WTC11 (cell line): ENCODE measurements around the gene DNAJB2. TPM values are rescaled to one million over a fixed set of nuclear protein-coding genes. Genes with fewer than 3 reads are reported as not detected.

Experiments
- ATAC-seq: fragments of 200-7000 bp; cut with Tn5 transposase; 2 replicates; pipeline ENCODE4 v1.10.0; 2021; ENCODE audit warnings: mild to moderate bottlenecking, moderate library complexity
- CTCF ChIA-PET: fragments of 300-600 bp; sonication (Branson Sonifier 250); formaldehyde crosslinking; loops from one replicate; lab custom pipeline; 2021; ENCODE audit warnings: antibody characterized with exemption; lab: Charles Lee
- POLR2A ChIA-PET: fragments of 350-600 bp; sonication (Branson Sonifier 250); formaldehyde crosslinking; loops from one replicate; lab custom pipeline; 2021; ENCODE audit warnings: antibody characterized with exemption; lab: Charles Lee
- DNase-seq: peaks from one replicate; pipeline ENCODE4 v3.0.0; 2021; ENCODE audit warnings: low spot score
- H3K27ac Mint-ChIP-seq: 2 replicates; pipeline ENCODE4 v1.8.0; 2021; ENCODE audit warnings: mixed read lengths
- H3K27me3 Mint-ChIP-seq: 2 replicates; pipeline ENCODE4 v1.8.0; 2021; ENCODE audit warnings: low read depth, mild to moderate bottlenecking, moderate library complexity, mixed read lengths
- H3K36me3 Mint-ChIP-seq: 2 replicates; pipeline ENCODE4 v1.8.0; 2021; ENCODE audit warnings: mixed read lengths
- H3K4me1 Mint-ChIP-seq: 2 replicates; pipeline ENCODE4 v1.8.0; 2022; ENCODE audit warnings: mixed read lengths
- H3K4me3 Mint-ChIP-seq: 2 replicates; pipeline ENCODE4 v1.8.0; 2021; ENCODE audit warnings: mild to moderate bottlenecking, moderate library complexity, mixed read lengths
- H3K9me3 Mint-ChIP-seq: 2 replicates; pipeline ENCODE4 v1.8.0; 2021; ENCODE audit warnings: mixed read lengths
- ATF1 ChIP-seq: sonication (generic); formaldehyde crosslinking; IDR thresholded peaks from 2 replicates; pipeline ENCODE4 v1.8.1; 2023; ENCODE audit warnings: mild to moderate bottlenecking, moderate library complexity, missing genetic modification reagents
- CREM ChIP-seq: sonication (generic); formaldehyde crosslinking; IDR thresholded peaks from 2 replicates; pipeline ENCODE4 v1.8.1; 2022; ENCODE audit warnings: mild to moderate bottlenecking, missing genetic modification reagents, moderate library complexity
- EMX1 ChIP-seq: fragments of 250-450 bp; sonication (Bioruptor Pico); IDR thresholded peaks from 2 replicates; pipeline ENCODE4 v1.8.0; 2021; ENCODE audit warnings: mild to moderate bottlenecking
- FOXJ3 ChIP-seq: sonication (generic); formaldehyde crosslinking; IDR thresholded peaks from 2 replicates; pipeline ENCODE4 v1.9.0; 2021; ENCODE audit warnings: missing genetic modification reagents, mild to moderate bottlenecking, borderline replicate concordance
- FOXK1 ChIP-seq: sonication (generic); formaldehyde crosslinking; IDR thresholded peaks from 2 replicates; pipeline ENCODE4 v1.8.0; 2022; ENCODE audit warnings: mild to moderate bottlenecking, moderate library complexity, missing genetic modification reagents
- FOXP1 ChIP-seq: sonication (generic); formaldehyde crosslinking; IDR thresholded peaks from 2 replicates; pipeline ENCODE4 v1.8.0; 2022; ENCODE audit warnings: missing genetic modification reagents, mild to moderate bottlenecking, moderate library complexity, borderline replicate concordance
- IRF1 ChIP-seq: sonication (generic); formaldehyde crosslinking; IDR thresholded peaks from 2 replicates; pipeline ENCODE4 v1.8.0; 2023; ENCODE audit warnings: missing genetic modification reagents
- JUN ChIP-seq: sonication (generic); formaldehyde crosslinking; IDR thresholded peaks from 2 replicates; pipeline ENCODE4 v1.8.0; 2023; ENCODE audit warnings: mild to moderate bottlenecking, missing genetic modification reagents
- KAT7 ChIP-seq: sonication (generic); formaldehyde crosslinking; IDR thresholded peaks from 2 replicates; pipeline ENCODE4 v1.8.1; 2023; ENCODE audit warnings: missing genetic modification reagents, mild to moderate bottlenecking, borderline replicate concordance
- MXD4 ChIP-seq: fragments of 250-450 bp; sonication (Bioruptor Pico); IDR thresholded peaks from 2 replicates; pipeline ENCODE4 v1.8.0; 2021; ENCODE audit warnings: mild to moderate bottlenecking, moderate library complexity, borderline replicate concordance
- MYBL2 ChIP-seq: sonication (generic); formaldehyde crosslinking; IDR thresholded peaks from 2 replicates; pipeline ENCODE4 v1.8.1; 2023; ENCODE audit warnings: mild to moderate bottlenecking, moderate library complexity, missing genetic modification reagents
- NFE2L1 ChIP-seq: sonication (generic); formaldehyde crosslinking; IDR thresholded peaks from 2 replicates; pipeline ENCODE4 v1.8.1; 2023; ENCODE audit warnings: missing genetic modification reagents
- NFYB ChIP-seq: sonication (generic); formaldehyde crosslinking; conservative IDR thresholded peaks from 2 replicates; pipeline ENCODE4 v1.8.0; 2022; ENCODE audit warnings: low read depth, missing genetic modification reagents
- OVOL2 ChIP-seq: fragments of 250-450 bp; sonication (Bioruptor Pico); IDR thresholded peaks from 2 replicates; pipeline ENCODE4 v1.9.0; 2021; ENCODE audit warnings: mild to moderate bottlenecking, borderline replicate concordance
- PRRX2 ChIP-seq: fragments of 250-450 bp; sonication (Bioruptor Pico); IDR thresholded peaks from 2 replicates; pipeline ENCODE4 v1.8.0; 2021; ENCODE audit warnings: mild to moderate bottlenecking
- RORB ChIP-seq: fragments of 250-450 bp; sonication (Bioruptor Pico); IDR thresholded peaks from 2 replicates; pipeline ENCODE4 v1.9.0; 2021; ENCODE audit warnings: mild to moderate bottlenecking
- SMAD3 ChIP-seq: sonication (generic); formaldehyde crosslinking; IDR thresholded peaks from 2 replicates; pipeline ENCODE4 v1.8.0; 2022; ENCODE audit warnings: missing genetic modification reagents, mild to moderate bottlenecking, borderline replicate concordance
- TP53 ChIP-seq: sonication (generic); formaldehyde crosslinking; IDR thresholded peaks from 2 replicates; pipeline ENCODE4 v1.8.1; 2023; ENCODE audit warnings: mild to moderate bottlenecking, missing genetic modification reagents
- ZNF138 ChIP-seq: sonication (generic); formaldehyde crosslinking; conservative IDR thresholded peaks from 2 replicates; pipeline ENCODE4 v1.8.1; 2022; ENCODE audit warnings: mild to moderate bottlenecking, moderate library complexity, missing genetic modification reagents
- total RNA-seq: library from RNA; stranded (reverse); gene quantifications from 3 replicates; pipeline ENCODE4 v1.2.3, GENCODE V29; 2021
- TF ChIP-seq, protein P1 (sequence below): sonication (generic); formaldehyde crosslinking; IDR thresholded peaks from 2 replicates; pipeline ENCODE4 v1.8.0; 2023; ENCODE audit warnings: missing genetic modification reagents, mild to moderate bottlenecking, borderline replicate concordance
- TF ChIP-seq, protein P2 (sequence below): sonication (generic); formaldehyde crosslinking; IDR thresholded peaks from 2 replicates; pipeline ENCODE4 v1.8.1; 2022; ENCODE audit warnings: mild to moderate bottlenecking, missing genetic modification reagents, moderate library complexity, borderline replicate concordance
- TF ChIP-seq, protein P3 (sequence below): sonication (generic); formaldehyde crosslinking; IDR thresholded peaks from 2 replicates; pipeline ENCODE4 v1.8.1; 2023; ENCODE audit warnings: mild to moderate bottlenecking, missing genetic modification reagents, moderate library complexity
- TF ChIP-seq, protein P4 (sequence below): sonication (generic); formaldehyde crosslinking; IDR thresholded peaks from 2 replicates; pipeline ENCODE4 v1.8.0; 2022; ENCODE audit warnings: mild to moderate bottlenecking, missing genetic modification reagents
- TF ChIP-seq, protein P5 (sequence below): fragments of 250-450 bp; sonication (Bioruptor Pico); conservative IDR thresholded peaks from 2 replicates; pipeline ENCODE4 v1.9.0; 2021; ENCODE audit warnings: mild to moderate bottlenecking
- TF ChIP-seq, protein P6 (sequence below): fragments of 250-450 bp; sonication (Bioruptor Pico); IDR thresholded peaks from 2 replicates; pipeline ENCODE4 v1.9.0; 2021; ENCODE audit warnings: mild to moderate bottlenecking

Gene DNAJB2
- total RNA-seq, 1 experiment from 2014 or later = 36.1 TPM

DNA sequence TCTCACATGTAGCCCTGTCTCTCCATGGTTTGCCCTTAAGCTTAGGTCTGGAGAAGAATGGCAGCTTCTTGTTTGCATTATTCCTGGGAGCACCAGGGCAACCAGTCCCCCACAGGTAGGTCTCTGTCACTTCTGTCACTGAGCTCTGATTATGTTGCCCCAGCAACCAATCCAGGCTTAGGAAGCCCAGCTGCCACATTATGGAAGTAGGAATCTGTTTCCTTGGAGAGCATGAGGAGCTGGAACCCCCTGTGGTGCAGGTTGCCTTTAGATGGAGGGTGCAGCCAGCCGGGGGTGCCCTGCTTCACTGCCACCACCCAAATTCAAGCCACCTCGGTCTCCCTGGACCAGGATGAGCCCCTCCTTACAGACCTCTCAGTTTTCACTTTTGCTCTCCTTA lies 48.6 kb downstream of the DNAJB2 start (continued):
- TF ChIP-seq, protein P1, sequence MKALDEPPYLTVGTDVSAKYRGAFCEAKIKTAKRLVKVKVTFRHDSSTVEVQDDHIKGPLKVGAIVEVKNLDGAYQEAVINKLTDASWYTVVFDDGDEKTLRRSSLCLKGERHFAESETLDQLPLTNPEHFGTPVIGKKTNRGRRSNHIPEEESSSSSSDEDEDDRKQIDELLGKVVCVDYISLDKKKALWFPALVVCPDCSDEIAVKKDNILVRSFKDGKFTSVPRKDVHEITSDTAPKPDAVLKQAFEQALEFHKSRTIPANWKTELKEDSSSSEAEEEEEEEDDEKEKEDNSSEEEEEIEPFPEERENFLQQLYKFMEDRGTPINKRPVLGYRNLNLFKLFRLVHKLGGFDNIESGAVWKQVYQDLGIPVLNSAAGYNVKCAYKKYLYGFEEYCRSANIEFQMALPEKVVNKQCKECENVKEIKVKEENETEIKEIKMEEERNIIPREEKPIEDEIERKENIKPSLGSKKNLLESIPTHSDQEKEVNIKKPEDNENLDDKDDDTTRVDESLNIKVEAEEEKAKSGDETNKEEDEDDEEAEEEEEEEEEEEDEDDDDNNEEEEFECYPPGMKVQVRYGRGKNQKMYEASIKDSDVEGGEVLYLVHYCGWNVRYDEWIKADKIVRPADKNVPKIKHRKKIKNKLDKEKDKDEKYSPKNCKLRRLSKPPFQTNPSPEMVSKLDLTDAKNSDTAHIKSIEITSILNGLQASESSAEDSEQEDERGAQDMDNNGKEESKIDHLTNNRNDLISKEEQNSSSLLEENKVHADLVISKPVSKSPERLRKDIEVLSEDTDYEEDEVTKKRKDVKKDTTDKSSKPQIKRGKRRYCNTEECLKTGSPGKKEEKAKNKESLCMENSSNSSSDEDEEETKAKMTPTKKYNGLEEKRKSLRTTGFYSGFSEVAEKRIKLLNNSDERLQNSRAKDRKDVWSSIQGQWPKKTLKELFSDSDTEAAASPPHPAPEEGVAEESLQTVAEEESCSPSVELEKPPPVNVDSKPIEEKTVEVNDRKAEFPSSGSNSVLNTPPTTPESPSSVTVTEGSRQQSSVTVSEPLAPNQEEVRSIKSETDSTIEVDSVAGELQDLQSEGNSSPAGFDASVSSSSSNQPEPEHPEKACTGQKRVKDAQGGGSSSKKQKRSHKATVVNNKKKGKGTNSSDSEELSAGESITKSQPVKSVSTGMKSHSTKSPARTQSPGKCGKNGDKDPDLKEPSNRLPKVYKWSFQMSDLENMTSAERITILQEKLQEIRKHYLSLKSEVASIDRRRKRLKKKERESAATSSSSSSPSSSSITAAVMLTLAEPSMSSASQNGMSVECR = no peak
- TF ChIP-seq, protein P2, sequence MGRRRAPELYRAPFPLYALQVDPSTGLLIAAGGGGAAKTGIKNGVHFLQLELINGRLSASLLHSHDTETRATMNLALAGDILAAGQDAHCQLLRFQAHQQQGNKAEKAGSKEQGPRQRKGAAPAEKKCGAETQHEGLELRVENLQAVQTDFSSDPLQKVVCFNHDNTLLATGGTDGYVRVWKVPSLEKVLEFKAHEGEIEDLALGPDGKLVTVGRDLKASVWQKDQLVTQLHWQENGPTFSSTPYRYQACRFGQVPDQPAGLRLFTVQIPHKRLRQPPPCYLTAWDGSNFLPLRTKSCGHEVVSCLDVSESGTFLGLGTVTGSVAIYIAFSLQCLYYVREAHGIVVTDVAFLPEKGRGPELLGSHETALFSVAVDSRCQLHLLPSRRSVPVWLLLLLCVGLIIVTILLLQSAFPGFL = no peak
- TF ChIP-seq CREM (CRISPR knock-in tag) (no peak), JUN (no peak), PRRX2 (no peak), MXD4 (CRISPR knock-in tag) (no peak), OVOL2 (CRISPR knock-in tag) (no peak)
- TF ChIP-seq, protein P3, sequence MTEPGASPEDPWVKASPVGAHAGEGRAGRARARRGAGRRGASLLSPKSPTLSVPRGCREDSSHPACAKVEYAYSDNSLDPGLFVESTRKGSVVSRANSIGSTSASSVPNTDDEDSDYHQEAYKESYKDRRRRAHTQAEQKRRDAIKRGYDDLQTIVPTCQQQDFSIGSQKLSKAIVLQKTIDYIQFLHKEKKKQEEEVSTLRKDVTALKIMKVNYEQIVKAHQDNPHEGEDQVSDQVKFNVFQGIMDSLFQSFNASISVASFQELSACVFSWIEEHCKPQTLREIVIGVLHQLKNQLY = no peak

GRCh38 chr2:219331560-219332213 lies 52.5 kb downstream of the DNAJB2 start:
- ChIA-PET CTCF (interaction anchor here (0.6 to 2.8 kb wide), 3 partner anchors 33 to 198 kb away, joined by 3 to 12 read pairs (median 5); no protein-coding TSS in a partner anchor), POLR2A (interaction anchor here (0.5 kb wide), 1 partner anchor 14 kb away, joined by 4 read pairs; no protein-coding TSS in a partner anchor)
- peak; percentile 78 for ATAC-seq
- H3K27me3 Mint-ChIP-seq = peaks cover 94% of the 10 kb centered on the region
- H3K4me3 Mint-ChIP-seq = peak overlapping the region; percentile 54
- peaks cover 11% of the 10 kb centered on the region for H3K4me1 Mint-ChIP-seq
- H3K36me3 Mint-ChIP-seq = no peaks in the 10 kb centered on the region
- H3K9me3 Mint-ChIP-seq = peaks cover 6% of the 10 kb centered on the region; the same call in 1 of the 2 replicates
- H3K27ac Mint-ChIP-seq = no peak overlapping the region
- peak; percentile 69 for DNase-seq
- TF ChIP-seq TP53 (CRISPR knock-in tag) (0 out of 2 replicates have a peak, but pooled peaks have one; percentile 88), ZNF138 (CRISPR knock-in tag) (no peak), OVOL2 (CRISPR knock-in tag) (no peak), FOXK1 (CRISPR knock-in tag) (peak; percentile 88), SMAD3 (CRISPR knock-in tag) (peak; percentile 94), NFE2L1 (peak; percentile 90), FOXJ3 (CRISPR knock-in tag) (no peak), FOXP1 (peak; percentile 95), RORB (CRISPR knock-in tag) (no peak), IRF1 (no peak), MYBL2 (CRISPR knock-in tag) (no peak), ATF1 (CRISPR knock-in tag) (peak; percentile 90), EMX1 (CRISPR knock-in tag) (no peak), NFYB (CRISPR knock-in tag) (0 out of 2 replicates have a peak, but pooled peaks have one; percentile 27), KAT7 (CRISPR knock-in tag) (peak; percentile 90; the same call in 1 of the 2 replicates)
- TF ChIP-seq, protein P4, sequence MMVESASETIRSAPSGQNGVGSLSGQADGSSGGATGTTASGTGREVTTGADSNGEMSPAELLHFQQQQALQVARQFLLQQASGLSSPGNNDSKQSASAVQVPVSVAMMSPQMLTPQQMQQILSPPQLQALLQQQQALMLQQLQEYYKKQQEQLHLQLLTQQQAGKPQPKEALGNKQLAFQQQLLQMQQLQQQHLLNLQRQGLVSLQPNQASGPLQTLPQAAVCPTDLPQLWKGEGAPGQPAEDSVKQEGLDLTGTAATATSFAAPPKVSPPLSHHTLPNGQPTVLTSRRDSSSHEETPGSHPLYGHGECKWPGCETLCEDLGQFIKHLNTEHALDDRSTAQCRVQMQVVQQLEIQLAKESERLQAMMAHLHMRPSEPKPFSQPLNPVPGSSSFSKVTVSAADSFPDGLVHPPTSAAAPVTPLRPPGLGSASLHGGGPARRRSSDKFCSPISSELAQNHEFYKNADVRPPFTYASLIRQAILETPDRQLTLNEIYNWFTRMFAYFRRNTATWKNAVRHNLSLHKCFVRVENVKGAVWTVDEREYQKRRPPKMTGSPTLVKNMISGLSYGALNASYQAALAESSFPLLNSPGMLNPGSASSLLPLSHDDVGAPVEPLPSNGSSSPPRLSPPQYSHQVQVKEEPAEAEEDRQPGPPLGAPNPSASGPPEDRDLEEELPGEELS (CRISPR knock-in tag) = peak; percentile 96
- TF ChIP-seq, protein P5, sequence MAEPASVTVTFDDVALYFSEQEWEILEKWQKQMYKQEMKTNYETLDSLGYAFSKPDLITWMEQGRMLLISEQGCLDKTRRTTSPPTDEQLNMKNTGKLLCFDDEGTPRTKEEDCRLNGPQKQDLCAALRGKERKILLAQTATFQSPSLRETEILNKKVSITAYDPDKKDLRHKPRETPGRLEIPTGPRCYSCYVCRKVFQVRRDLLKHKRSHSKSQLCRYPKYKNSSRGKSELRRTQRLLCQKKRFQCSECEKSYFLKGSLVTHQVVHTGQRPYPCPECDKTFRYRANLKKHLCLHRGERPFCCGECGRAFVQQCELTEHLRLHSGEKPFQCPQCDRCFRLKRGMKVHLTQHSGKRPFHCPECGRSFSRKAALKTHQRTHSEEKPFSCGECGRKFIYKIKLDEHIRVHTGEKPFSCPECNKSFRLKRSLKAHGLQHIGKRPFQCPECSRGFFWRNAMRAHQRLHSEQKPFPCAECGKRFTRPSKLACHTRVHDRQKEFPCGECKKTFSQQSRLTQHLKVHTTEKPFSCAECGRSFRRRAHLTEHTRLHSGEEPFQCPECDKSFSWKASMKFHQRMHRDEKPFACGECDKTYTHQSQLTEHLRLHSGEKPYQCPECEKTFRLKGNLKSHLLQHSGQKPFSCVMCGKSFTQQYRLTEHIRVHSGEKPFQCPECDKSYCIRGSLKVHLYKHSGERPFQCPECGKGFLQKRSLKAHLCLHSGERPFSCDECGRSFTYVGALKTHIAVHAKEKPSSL (CRISPR knock-in tag) = no peak
- TF ChIP-seq, protein P6, sequence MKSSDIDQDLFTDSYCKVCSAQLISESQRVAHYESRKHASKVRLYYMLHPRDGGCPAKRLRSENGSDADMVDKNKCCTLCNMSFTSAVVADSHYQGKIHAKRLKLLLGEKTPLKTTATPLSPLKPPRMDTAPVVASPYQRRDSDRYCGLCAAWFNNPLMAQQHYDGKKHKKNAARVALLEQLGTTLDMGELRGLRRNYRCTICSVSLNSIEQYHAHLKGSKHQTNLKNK (CRISPR knock-in tag) = no peak
